ENCODE results near the gene LKAAEAR1.
A peak's percentile ranks its signal among the peaks of the same experiment; 100 is the strongest.

LKAAEAR1 gene

GRCh38 chr20:64078934-64079272 lies 5.3 kb downstream of the LKAAEAR1 start:
- no peak for DNase-seq (ENCODE audit: low read depth)

GRCh38 chr20:64077876-64078551 lies 6.2 kb downstream of the LKAAEAR1 start:
- DNase-seq (ENCODE audit: low read depth), result no peak

GRCh38 chr20:64077541-64077875 lies 6.7 kb downstream of the LKAAEAR1 start:
- DNase-seq (ENCODE audit: low read depth), result no peak

- DNase-seq (ENCODE audit: low read depth), result peak; percentile 79
Measured at GRCh38 chr20:64077094-64077493, 7.1 kb downstream of the LKAAEAR1 start.

GRCh38 chr20:64076061-64076997 lies 7.9 kb downstream of the LKAAEAR1 start:
- no peak for DNase-seq (ENCODE audit: low read depth)

GRCh38 chr20:64075556-64075955 lies 8.6 kb downstream of the LKAAEAR1 start:
- no peak for DNase-seq (ENCODE audit: low read depth)

GRCh38 chr20:64074963-64075362 lies 9.2 kb downstream of the LKAAEAR1 start:
- no peak for DNase-seq (ENCODE audit: low read depth)

- no peak for DNase-seq (ENCODE audit: low read depth)
Measured at GRCh38 chr20:64074184-64074789, 9.9 kb downstream of the LKAAEAR1 start.

GRCh38 chr20:64073476-64074183 lies 10.6 kb downstream of the LKAAEAR1 start:
- DNase-seq (ENCODE audit: low read depth), result no peak

- DNase-seq (ENCODE audit: low read depth), result no peak
Measured at GRCh38 chr20:64072498-64073063, 11.6 kb downstream of the LKAAEAR1 start.

- no peak for DNase-seq (ENCODE audit: low read depth)
Measured at GRCh38 chr20:64071341-64072332, 12.6 kb downstream of the LKAAEAR1 start.

- DNase-seq (ENCODE audit: low read depth), result no peak
Measured at GRCh38 chr20:64070244-64070993, 13.8 kb downstream of the LKAAEAR1 start.

- DNase-seq (ENCODE audit: low read depth), result no peak
Measured at GRCh38 chr20:64069614-64070243, 14.5 kb downstream of the LKAAEAR1 start.

GRCh38 chr20:64069209-64069613 lies 15.0 kb downstream of the LKAAEAR1 start:
- no peak for DNase-seq (ENCODE audit: low read depth)

- peak; percentile 98 for DNase-seq (ENCODE audit: low read depth)
Measured at GRCh38 chr20:64068386-64069208, 15.6 kb downstream of the LKAAEAR1 start.

- no peak for DNase-seq (ENCODE audit: low read depth)
Measured at GRCh38 chr20:64067733-64068307, 16.4 kb downstream of the LKAAEAR1 start.

GRCh38 chr20:64067005-64067632 lies 17.1 kb downstream of the LKAAEAR1 start:
- DNase-seq (ENCODE audit: low read depth), result no peak

GRCh38 chr20:64065974-64066343 lies 18.2 kb downstream of the LKAAEAR1 start:
- DNase-seq (ENCODE audit: low read depth), result no peak

Data from CMK (cell line).